Neural progenitor cell (in vitro differentiated cells): ENCODE results near the gene EYA3. TPM values are rescaled to one million over a fixed set of nuclear protein-coding genes. Genes with fewer than 3 reads are reported as not detected.

Experiments used
- DNase-seq: peaks from one replicate; pipeline ENCODE4 v3.0.0-alpha.2; 2016; ENCODE audit warnings: low spot score
- H2AFZ ChIP-seq: fragments of 200-600 bp; sonication (generic); replicated peaks from 2 replicates; pipeline ENCODE4 v1.6.1; 2016; ENCODE audit warnings: antibody characterized with exemption
- H3F3A ChIP-seq: fragments of 200-600 bp; sonication (generic); 2 replicates; pipeline ENCODE4 v1.6.1; 2016; ENCODE audit warnings: antibody characterized with exemption, low read depth
- H3K27ac ChIP-seq: fragments of 200-600 bp; sonication (generic); 2 replicates; pipeline ENCODE4 v1.5.1; 2016; ENCODE audit warnings: mild to moderate bottlenecking
- H3K27me3 ChIP-seq: fragments of 200-600 bp; sonication (generic); 2 replicates; pipeline ENCODE4 v1.6.1; 2016; ENCODE audit warnings: mild to moderate bottlenecking, moderate library complexity
- H3K36me3 ChIP-seq: fragments of 200-600 bp; sonication (generic); 2 replicates; pipeline ENCODE4 v1.5.1; 2016
- H3K4me1 ChIP-seq: fragments of 200-600 bp; sonication (generic); 2 replicates; pipeline ENCODE4 v1.6.1; 2016; ENCODE audit warnings: mixed run types
- H3K4me2 ChIP-seq: fragments of 200-600 bp; sonication (generic); 2 replicates; pipeline ENCODE4 v1.6.1; 2016
- H3K4me3 ChIP-seq: fragments of 200-600 bp; sonication (generic); 2 replicates; pipeline ENCODE4 v1.5.1; 2016
- H3K79me2 ChIP-seq: fragments of 200-600 bp; sonication (generic); 2 replicates; pipeline ENCODE4 v1.6.1; 2016; ENCODE audit warnings: low read depth
- H3K9ac ChIP-seq: fragments of 200-600 bp; sonication (generic); 2 replicates; pipeline ENCODE4 v1.6.1; 2016
- H3K9me3 ChIP-seq: fragments of 200-600 bp; sonication (generic); 2 replicates; pipeline ENCODE4 v1.5.1; 2016; ENCODE audit warnings: low read depth
- H4K20me1 ChIP-seq: fragments of 200-600 bp; sonication (generic); 2 replicates; pipeline ENCODE4 v1.6.1; 2016; ENCODE audit warnings: low read depth
- H3K27ac Mint-ChIP-seq: 3 replicates; pipeline ENCODE4 v1.8.0; 2021; ENCODE audit warnings: mixed read lengths
- H3K27me3 Mint-ChIP-seq: 2 replicates; pipeline ENCODE4 v1.8.0; 2022; ENCODE audit warnings: low read depth, mild to moderate bottlenecking, inconsistent platforms, moderate library complexity, mixed read lengths; ENCODE audit not compliant: insufficient read depth
- H3K36me3 Mint-ChIP-seq: 3 replicates; pipeline ENCODE4 v1.8.0; 2021; ENCODE audit warnings: mixed read lengths
- H3K4me1 Mint-ChIP-seq: 3 replicates; pipeline ENCODE4 v1.8.0; 2021; ENCODE audit warnings: mixed read lengths
- H3K4me3 Mint-ChIP-seq: 3 replicates; pipeline ENCODE4 v1.8.0; 2021; ENCODE audit warnings: mild to moderate bottlenecking, moderate library complexity, mixed read lengths
- H3K9me3 Mint-ChIP-seq: 3 replicates; pipeline ENCODE4 v1.8.0; 2020; ENCODE audit warnings: mixed read lengths
- CTCF ChIP-seq: fragments of 200-600 bp; sonication (generic); IDR thresholded peaks from 2 replicates; pipeline ENCODE4 v1.5.1; 2017; ENCODE audit warnings: antibody characterized with exemption, mild to moderate bottlenecking
- EZH2 ChIP-seq: fragments of 200-600 bp; sonication (generic); IDR thresholded peaks from 2 replicates; pipeline ENCODE4 v1.6.1; 2017; ENCODE audit warnings: antibody characterized with exemption, mild to moderate bottlenecking, moderate library complexity
- EZH2phosphoT487 ChIP-seq: fragments of 200-600 bp; sonication (generic); IDR thresholded peaks from 2 replicates; pipeline ENCODE4 v1.6.1; 2017; ENCODE audit warnings: antibody characterized with exemption
- total RNA-seq: library from RNA; depleted of rRNA; stranded (reverse); fragments of >200 nt; gene quantifications from 2 replicates; pipeline ENCODE4 v1.2.3, GENCODE V29; 2015; ENCODE audit warnings: low replicate concordance

The EYA3 gene
- total RNA-seq, 1 donor from 2014 or later, result 32.9 TPM

GRCh38 chr1:28132171-28133167 is 44.1 kb upstream of the EYA3 start:
- Histone ChIP-seq H3K9me3 (no peaks in the 10 kb centered on the region), H3K27ac (no peak overlapping the region), H3K4me1 (no peaks in the 10 kb centered on the region), H2AFZ (no peak overlapping the region), H3K36me3 (no peaks in the 10 kb centered on the region), H4K20me1 (no peaks in the 10 kb centered on the region), H3K79me2 (no peaks in the 10 kb centered on the region), H3K4me3 (no peak overlapping the region), H3F3A (no peaks in the 10 kb centered on the region), H3K27me3 (no peaks in the 10 kb centered on the region), H3K4me2 (no peak overlapping the region), H3K9ac (no peak overlapping the region)
- Mint-ChIP-seq H3K9me3 (peaks cover 2% of the 10 kb centered on the region), H3K4me3 (no peak overlapping the region), H3K27me3 (peaks cover 4% of the 10 kb centered on the region), H3K27ac (no peak overlapping the region), H3K4me1 (peaks cover 9% of the 10 kb centered on the region), H3K36me3 (no peaks in the 10 kb centered on the region)
- TF ChIP-seq EZH2phosphoT487 (no peak), EZH2 (no peak), CTCF (no peak)
- no peak for DNase-seq

GRCh38 chr1:28130901-28131300 is 42.5 kb upstream of the EYA3 start:
- Histone ChIP-seq H3K4me3 (no peak overlapping the region), H4K20me1 (no peaks in the 10 kb centered on the region), H3K27me3 (no peaks in the 10 kb centered on the region), H3K9me3 (no peaks in the 10 kb centered on the region), H3K79me2 (no peaks in the 10 kb centered on the region), H3K36me3 (no peaks in the 10 kb centered on the region), H3K27ac (no peak overlapping the region), H3K9ac (no peak overlapping the region), H3F3A (no peaks in the 10 kb centered on the region), H3K4me2 (no peak overlapping the region), H2AFZ (no peak overlapping the region), H3K4me1 (no peaks in the 10 kb centered on the region)
- peaks cover 6% of the 10 kb centered on the region for H3K27me3 Mint-ChIP-seq
- TF ChIP-seq EZH2 (no peak), CTCF (no peak), EZH2phosphoT487 (no peak)
- no peak overlapping the region for H3K27ac Mint-ChIP-seq
- no peak for DNase-seq
- peaks cover 2% of the 10 kb centered on the region for H3K9me3 Mint-ChIP-seq
- peaks cover 9% of the 10 kb centered on the region for H3K4me1 Mint-ChIP-seq
- H3K36me3 Mint-ChIP-seq, result no peaks in the 10 kb centered on the region
- H3K4me3 Mint-ChIP-seq, result no peak overlapping the region

GRCh38 chr1:28129150-28129549 is 40.7 kb upstream of the EYA3 start:
- no peaks in the 10 kb centered on the region for H3K4me1 ChIP-seq
- H3K79me2 ChIP-seq, result no peaks in the 10 kb centered on the region
- H3K9ac ChIP-seq, result no peak overlapping the region
- no peak overlapping the region for H3K4me3 ChIP-seq
- no peak overlapping the region for H3K27ac ChIP-seq
- TF ChIP-seq CTCF, result no peak
- TF ChIP-seq EZH2phosphoT487, result no peak
- TF ChIP-seq EZH2, result no peak
- no peaks in the 10 kb centered on the region for H3K36me3 Mint-ChIP-seq
- no peaks in the 10 kb centered on the region for H3K36me3 ChIP-seq
- H2AFZ ChIP-seq, result no peak overlapping the region
- no peak overlapping the region for H3K4me2 ChIP-seq
- H3K27ac Mint-ChIP-seq, result no peak overlapping the region
- peaks cover 7% of the 10 kb centered on the region for H3K4me1 Mint-ChIP-seq
- peak overlapping the region; percentile 30 for H3K4me3 Mint-ChIP-seq
- no peaks in the 10 kb centered on the region for H4K20me1 ChIP-seq
- no peaks in the 10 kb centered on the region for H3K9me3 ChIP-seq
- DNase-seq, result no peak
- no peaks in the 10 kb centered on the region for H3F3A ChIP-seq
- H3K27me3 Mint-ChIP-seq, result peaks cover 6% of the 10 kb centered on the region
- peaks cover 2% of the 10 kb centered on the region for H3K9me3 Mint-ChIP-seq
- H3K27me3 ChIP-seq, result no peaks in the 10 kb centered on the region
